GM13976 (cell line): Measurements from ENCODE around the gene FHAD1.

Source experiments
- DNase-seq: peaks from one replicate; pipeline ENCODE4 v3.0.0; 2012; ENCODE audit warnings: low spot score
- CTCF ChIP-seq: IDR thresholded peaks from 2 replicates; pipeline ENCODE4 v1.5.1; 2012; ENCODE audit warnings: borderline replicate concordance, mild to moderate bottlenecking; ENCODE audit not compliant: insufficient read depth; ENCODE audit errors: extremely low read depth, missing control alignments, control extremely low read depth
- in situ Hi-C: fragments of 300-500 bp; cut with MboI; formaldehyde crosslinking; loops from one replicate; pipeline ENCODE4 v1.12.0; 2022; ENCODE audit warnings: low sequenced_read_pairs, mixed read lengths, inconsistent platforms; ENCODE audit not compliant: unreplicated experiment

Gene FHAD1

GRCh38 chr1:15444468-15445389 lies 197.7 kb downstream of the FHAD1 start:
- in situ Hi-C loops: no loop called here
- DNase-seq: peak; percentile 24
- TF ChIP-seq CTCF: no peak

DNA sequence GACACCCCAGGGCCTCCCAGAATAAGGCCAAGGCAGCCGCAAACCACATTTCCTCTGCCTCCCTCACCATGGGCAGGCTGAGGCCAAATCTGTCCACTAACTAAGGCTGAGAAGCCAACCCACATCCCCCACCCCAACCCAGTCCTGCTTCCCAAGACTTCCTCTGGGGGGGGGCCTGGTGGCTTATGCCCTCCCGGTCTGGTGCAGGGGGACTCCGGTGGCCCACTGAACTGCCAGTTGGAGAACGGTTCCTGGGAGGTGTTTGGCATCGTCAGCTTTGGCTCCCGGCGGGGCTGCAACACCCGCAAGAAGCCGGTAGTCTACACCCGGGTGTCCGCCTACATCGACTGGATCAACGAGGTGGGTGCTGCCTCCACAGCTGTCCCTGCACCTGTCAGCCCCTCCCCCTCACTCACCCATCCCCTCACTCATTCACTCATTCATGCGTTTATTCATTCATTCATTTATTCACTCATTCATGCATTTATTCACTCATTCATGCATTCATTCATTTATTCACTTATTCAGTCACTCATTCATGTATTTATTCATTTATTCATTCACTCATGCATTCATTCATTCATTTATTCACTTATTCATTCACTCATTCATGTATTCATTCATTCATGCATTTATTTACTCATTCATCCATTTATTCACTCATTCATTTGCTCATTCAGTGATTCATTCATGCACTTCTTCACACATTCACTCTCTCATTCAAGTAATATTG lies 198.5 kb downstream of the FHAD1 start:
- no peak for DNase-seq
- TF ChIP-seq CTCF: no peak
- in situ Hi-C loops: no loop called here

GRCh38 chr1:15446212-15446611 lies 199.2 kb downstream of the FHAD1 start:
- in situ Hi-C loops: no loop called here
- no peak for DNase-seq
- TF ChIP-seq CTCF: no peak
